Measurements from ENCODE around the gene MR1.

The MR1 gene

DNA sequence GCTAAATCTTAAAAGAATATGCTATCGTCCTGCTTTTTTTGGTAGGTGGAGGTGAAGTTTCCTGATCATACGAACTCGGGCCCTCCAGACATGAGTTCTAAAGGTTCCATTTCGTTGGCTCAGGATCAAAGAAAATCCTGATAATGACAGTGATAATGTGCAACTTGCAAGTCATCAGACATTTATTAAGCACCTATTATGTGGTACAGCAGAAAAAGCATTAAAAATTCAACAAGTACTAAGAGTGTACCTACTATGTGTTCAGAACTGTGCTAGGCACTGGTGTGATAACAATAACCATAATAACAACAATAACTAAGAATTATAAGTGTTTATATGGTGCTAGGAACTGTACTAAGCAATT lies 50.8 kb downstream of the MR1 start:
- TF ChIP-seq, protein P1, sequence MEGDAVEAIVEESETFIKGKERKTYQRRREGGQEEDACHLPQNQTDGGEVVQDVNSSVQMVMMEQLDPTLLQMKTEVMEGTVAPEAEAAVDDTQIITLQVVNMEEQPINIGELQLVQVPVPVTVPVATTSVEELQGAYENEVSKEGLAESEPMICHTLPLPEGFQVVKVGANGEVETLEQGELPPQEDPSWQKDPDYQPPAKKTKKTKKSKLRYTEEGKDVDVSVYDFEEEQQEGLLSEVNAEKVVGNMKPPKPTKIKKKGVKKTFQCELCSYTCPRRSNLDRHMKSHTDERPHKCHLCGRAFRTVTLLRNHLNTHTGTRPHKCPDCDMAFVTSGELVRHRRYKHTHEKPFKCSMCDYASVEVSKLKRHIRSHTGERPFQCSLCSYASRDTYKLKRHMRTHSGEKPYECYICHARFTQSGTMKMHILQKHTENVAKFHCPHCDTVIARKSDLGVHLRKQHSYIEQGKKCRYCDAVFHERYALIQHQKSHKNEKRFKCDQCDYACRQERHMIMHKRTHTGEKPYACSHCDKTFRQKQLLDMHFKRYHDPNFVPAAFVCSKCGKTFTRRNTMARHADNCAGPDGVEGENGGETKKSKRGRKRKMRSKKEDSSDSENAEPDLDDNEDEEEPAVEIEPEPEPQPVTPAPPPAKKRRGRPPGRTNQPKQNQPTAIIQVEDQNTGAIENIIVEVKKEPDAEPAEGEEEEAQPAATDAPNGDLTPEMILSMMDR (IDR thresholded peaks at IDR 0.05; ENCODE audit: control insufficient read depth, extremely low read depth, insufficient read depth), result no peak
- H3K4me3 ChIP-seq (ENCODE audit: low read depth, low read length), result no peak overlapping the region
- no peak for DNase-seq (ENCODE audit: low read depth)

DNA sequence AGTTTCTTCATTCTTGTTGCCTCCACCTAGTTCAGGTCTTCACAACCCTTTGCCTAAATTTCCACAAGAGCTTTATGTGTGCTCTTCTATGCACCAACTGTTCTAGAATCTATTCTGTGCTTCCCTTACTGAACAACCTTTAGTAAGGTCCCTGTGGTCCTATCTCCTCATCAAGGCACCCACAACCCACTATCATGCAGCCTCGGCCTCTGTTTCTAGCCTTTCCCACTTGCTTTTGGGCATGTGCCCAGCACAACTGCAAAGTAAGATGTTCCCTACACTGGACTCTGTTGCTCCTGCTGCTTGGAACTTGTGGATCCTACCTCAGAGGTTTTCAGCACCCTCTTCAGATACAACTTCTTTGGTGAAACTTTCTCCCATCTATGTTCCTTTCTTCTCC lies 52.3 kb downstream of the MR1 start:
- no peak overlapping the region for H3K4me3 ChIP-seq (ENCODE audit: low read depth, low read length)
- DNase-seq (ENCODE audit: low read depth), result no peak
- TF ChIP-seq, protein P1 (IDR thresholded peaks at IDR 0.05; ENCODE audit: control insufficient read depth, extremely low read depth, insufficient read depth), result no peak

DNA sequence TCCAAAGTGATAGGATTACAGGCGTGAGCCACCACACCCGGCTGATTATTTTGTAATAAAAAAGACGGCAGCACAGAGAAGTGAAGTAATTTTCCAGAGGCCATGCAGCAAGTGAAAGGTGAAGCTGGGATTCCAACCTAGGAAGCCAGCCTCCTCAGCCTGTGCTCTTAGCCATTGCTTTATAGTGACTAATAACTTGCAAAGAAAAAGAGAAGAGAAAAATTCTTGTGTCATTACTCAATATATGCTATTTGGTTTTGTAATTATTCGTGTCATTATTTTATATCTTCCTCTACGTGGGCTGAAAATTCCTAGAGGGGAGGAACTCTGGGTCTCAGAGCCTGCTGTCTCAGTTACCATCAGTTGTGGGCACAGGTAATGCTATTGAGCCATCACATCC lies 53.1 kb downstream of the MR1 start:
- TF ChIP-seq, protein P1 (IDR thresholded peaks at IDR 0.05; ENCODE audit: control insufficient read depth, extremely low read depth, insufficient read depth), result no peak

DNA sequence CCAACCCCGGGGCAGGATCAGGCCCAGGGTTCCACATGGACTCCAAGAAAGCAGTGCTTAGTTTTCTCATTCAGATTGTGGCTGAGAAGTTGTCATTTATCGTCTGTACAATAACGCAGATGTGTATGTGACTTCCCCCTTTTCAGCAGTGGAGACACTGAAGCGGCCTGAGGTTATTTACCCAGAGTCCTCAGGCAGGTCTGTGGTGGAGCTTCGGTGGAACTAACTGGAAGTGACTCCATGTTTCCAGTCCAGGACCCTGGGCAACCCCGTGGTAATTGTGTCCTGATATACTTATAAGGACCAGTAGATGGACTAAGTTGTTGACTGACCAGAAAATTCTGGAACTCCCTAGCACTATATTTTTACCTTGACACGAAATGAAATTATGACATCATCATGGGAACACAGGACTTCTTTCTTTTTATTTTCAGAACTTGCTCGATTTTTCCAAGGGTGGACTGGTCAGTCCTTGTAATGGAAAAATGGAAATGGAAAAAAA lies 53.7 kb downstream of the MR1 start:
- no peak for DNase-seq (ENCODE audit: low read depth)
- TF ChIP-seq, protein P1 (IDR thresholded peaks at IDR 0.05; ENCODE audit: control insufficient read depth, extremely low read depth, insufficient read depth), result no peak
- no peak overlapping the region for H3K4me3 ChIP-seq (ENCODE audit: low read depth, low read length)

More for the DNA sequence above, 53.1 kb downstream of the MR1 start:
- no peak overlapping the region for H3K4me3 ChIP-seq (ENCODE audit: low read depth, low read length)
- DNase-seq (ENCODE audit: low read depth), result no peak

DNA sequence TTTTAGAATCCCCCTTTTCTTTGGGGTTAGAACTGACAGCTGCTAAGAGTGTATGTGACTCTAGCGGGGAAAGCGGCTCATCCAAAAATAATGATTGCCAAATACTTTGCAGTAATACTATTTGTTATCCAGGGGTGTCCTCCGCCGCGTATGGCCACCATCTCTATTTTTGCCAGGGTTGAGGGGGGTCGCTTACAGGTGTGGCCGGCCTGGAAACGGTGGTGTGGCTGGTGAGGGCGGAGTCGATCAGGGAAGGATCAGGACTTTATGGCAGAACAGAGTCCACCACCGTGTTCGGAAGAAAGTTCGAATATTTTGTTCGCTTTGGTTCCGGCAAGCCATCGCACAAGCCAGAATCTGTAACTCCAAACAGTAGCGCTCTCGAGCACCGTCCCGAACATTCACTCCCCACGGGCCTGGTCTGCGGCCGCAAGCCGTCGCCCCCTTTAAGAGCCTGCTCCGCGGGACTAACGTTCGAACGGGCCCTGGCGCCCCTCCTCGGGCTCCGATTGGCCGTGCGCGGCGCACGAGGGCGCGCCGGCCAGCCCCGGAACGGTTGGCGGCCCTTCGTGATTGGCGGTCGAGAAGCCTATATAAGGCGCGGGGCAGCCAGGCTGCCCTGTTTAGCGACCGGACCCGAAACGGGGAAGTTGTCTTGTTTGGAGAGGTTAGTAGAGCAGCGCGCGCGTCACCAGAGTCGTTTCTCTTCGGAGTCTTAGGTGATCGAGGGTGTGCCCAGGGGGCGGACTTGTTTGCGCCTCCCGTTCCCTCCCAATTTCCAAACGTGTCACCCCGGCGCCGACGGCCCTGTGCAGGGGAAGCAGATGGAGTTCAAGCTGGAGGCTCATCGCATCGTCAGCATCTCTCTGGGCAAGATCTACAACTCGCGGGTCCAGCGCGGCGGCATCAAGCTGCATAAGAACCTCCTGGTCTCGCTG lies 54.6 kb downstream of the MR1 start, which contains the start of gene IER5:
TSS of gene IER5 (plus strand) at position 622 of the 938 bp plus-strand sequence. CDS start at position 825, 203 bp downstream.
- H3K4me3 ChIP-seq (ENCODE audit: low read depth, low read length), result peak within 1 kb of the TSS; percentile 73
- DNase-seq (ENCODE audit: low read depth), result peak; percentile 78
- TF ChIP-seq, protein P1 (IDR thresholded peaks at IDR 0.05; ENCODE audit: control insufficient read depth, extremely low read depth, insufficient read depth), result no peak

DNA sequence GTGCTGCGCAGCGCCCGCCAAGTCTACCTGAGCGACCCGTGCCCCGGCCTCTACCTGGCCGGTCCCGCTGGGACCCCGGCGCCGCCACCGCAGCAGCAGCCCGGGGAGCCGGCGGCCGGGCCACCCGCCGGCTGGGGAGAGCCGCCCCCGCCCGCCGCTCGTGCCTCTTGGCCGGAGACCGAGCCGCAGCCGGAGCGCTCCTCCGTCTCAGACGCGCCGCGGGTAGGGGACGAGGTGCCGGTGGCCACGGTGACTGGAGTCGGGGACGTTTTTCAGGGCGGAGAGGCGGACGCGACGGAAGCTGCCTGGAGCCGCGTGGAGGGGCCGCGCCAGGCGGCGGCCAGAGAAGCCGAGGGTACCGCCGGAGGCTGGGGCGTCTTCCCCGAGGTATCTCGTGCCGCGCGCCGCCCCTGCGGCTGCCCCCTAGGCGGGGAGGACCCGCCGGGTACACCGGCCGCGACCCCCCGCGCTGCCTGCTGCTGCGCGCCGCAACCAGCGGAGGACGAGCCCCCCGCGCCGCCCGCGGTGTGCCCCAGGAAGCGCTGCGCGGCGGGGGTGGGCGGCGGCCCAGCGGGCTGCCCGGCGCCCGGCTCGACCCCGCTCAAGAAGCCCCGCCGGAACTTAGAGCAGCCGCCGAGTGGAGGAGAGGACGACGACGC lies 55.4 kb downstream of the MR1 start:
- no peak for DNase-seq (ENCODE audit: low read depth)
- peak overlapping the region; percentile 73 for H3K4me3 ChIP-seq (ENCODE audit: low read depth, low read length)
- TF ChIP-seq, protein P1 (IDR thresholded peaks at IDR 0.05; ENCODE audit: control insufficient read depth, extremely low read depth, insufficient read depth), result no peak

All from LNCaP clone FGC (cell line).